ENCODE results near the gene STOML3.
"Not testable (repeated sequence)": the region's sequence is repeated elsewhere in the genome, so short reads cannot be mapped to it uniquely, and the experiment has no call there.

The STOML3 gene, protein sequence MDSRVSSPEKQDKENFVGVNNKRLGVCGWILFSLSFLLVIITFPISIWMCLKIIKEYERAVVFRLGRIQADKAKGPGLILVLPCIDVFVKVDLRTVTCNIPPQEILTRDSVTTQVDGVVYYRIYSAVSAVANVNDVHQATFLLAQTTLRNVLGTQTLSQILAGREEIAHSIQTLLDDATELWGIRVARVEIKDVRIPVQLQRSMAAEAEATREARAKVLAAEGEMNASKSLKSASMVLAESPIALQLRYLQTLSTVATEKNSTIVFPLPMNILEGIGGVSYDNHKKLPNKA

DNA sequence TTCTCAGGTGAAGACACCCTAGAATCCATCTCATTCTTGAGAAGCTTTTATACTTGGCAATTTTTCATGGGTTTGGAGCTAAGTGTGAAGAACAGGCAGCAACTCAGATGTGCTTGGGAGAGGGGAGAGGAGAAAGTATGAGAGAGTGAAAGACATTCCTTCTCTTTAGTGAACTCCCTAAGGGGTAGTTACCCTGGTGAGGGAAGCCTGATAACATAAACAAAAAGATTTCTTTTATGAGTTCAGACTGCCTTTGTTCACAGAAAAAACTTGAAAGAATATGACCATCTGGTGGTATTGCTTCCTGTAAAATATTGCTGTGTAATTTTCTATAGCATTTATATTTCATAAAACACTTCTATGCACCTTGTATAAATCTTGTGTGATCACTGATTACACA, at the start of gene STOML3:
Gene STOML3, minus strand, starts transcription at position 139 of the 400 bp plus-strand sequence. Its CDS starts 110 bp downstream, at position 29.
- no peak for DNase-seq

DNA sequence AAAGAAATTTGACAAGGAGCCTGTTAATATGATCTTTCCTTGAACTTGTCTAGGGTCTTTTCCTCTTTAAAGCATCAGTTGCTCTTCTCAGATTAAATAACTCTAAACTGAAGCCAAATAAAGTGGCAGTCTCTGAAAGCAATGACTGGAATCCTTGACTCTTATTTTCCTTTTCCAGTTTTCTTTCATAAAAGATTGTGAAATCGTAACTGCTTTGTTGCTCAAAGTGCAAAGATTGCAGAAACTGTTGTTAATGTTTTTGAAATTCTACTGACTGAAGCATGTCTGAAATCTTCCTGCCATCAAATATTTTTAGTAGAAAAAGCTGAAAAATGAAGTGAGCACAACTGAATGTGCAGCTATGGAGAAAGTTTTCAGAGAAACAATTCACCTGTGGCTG, 49.6 kb upstream of the STOML3 start:
- no peak for DNase-seq

DNA sequence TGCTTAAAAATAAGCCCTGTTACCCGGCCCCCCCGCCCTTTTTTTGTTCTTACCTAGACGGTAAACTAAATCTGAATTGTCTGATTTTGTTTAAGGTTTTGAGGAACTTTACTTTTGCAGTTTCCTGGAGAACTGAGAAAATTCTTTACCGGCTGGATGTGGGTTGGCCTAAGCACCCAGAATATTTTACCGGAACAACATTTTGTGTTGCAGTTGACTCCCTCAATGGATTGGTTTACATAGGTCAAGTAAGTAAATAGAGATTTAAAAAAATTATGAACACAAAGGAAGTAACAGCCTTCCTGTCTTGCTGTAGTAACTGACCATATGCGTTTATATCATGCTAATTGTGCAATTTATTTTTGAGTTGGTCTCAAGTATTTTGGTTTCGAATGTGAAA, 48.4 kb upstream of the STOML3 start:
- DNase-seq = no peak

DNA sequence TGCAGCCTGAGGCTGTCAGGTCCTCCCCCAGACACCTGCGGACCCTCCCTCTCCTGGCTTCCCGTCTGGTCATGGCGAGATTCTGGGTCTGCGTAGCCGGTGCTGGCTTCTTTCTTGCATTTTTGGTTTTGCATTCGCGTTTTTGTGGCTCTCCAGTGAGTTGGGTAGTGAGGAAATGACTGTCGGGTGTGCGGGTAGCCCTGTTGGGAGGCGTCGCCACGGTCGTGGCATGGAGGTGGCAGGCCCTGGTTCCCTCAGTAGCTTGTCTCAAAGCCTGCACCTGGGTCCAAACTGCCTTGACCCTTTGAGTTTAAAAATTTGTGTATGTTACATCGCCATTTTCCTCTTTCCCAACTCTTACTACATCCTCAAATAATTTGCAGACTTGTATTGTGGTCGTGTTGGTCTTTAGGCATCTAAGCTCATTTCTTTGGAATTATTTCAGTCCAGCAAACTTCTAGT, 48.0 kb upstream of the STOML3 start:
- DNase-seq = no peak

DNA sequence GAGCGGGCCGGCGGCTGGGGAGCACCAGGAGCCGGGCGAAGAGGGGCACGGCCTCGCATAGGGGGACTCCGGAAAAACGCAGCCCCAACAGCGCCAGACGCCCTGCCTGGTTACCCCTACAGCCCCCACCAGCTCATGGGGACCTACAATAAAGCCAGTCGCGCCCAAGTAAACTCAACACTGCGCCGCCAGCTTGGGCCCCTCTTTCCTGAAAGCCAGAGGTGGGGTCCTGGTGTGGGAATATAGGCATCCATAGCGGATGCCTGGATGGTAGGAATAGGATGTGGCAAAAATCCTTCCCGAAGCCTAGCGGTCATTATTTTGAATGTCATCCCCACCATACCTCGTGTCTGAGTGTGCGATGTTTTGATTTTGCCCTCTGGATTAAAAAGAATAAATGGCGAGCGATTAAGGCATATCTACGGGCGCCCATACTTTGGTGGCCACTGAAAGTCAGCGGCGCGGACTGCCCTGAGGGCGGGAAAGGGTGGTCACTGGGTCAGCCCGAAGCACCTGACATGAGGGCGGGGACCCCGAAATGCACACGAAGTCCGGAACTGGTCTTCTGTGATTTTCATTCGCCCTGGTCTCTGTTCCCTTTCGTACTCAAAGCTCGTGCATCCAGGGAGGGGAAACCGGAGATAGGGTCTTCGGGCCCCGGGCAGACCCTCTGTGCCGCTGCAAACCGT, 47.4 kb upstream of the STOML3 start, which contains the start of the genes NHLRC3 and PROSER1:
Gene NHLRC3, plus strand, starts transcription at position 577 of the 689 bp plus-strand sequence. CDS start 184 bp downstream, outside the sequence.
Gene PROSER1, minus strand, starts transcription at position 210 of the 689 bp plus-strand sequence. CDS start 847 bp downstream, outside the sequence.
- peak; percentile 71 for DNase-seq

DNA sequence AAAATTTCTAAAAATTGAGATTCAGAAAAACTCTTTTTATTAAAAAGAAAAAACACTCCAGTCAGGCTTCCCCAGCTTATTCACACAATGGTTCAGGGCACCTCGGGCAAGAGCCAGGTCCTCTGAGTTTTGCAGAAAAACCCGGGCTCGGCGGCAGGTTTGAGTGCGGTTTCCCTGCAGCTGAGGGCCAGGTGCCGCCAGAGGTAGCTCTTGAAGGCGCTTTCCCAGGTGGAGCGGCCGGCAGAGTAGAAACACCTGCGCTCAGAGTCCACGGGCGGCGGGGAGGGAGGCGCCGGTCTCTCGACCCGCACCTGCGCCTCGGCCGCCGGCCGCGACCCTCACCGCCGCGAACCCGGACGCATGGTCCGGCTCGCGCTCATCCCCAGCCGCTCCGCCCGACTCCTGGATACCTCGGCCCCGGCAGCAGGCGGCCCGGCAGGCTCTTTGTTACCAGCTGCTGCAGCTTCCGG, 46.8 kb upstream of the STOML3 start:
- peak; percentile 59 for DNase-seq

DNA sequence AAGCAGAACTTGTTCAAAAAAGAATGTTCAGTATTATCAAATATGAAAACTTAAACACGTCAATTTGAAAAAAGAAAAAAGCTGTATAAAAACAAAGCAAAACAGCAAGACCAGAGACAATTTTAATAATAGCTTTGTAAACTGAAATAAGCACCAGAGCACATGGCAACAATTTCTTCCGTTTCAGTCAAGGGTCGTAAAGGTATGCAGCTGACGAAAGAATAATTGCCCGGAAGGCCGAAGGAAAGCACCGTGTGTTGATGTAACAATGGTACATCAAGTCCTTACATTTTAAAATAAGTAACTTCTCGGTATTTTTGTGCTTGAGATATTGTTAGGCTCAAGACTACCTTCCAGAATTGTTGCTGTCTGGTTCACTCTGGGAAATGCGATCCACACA, 45.6 kb upstream of the STOML3 start:
- DNase-seq = no peak

DNA sequence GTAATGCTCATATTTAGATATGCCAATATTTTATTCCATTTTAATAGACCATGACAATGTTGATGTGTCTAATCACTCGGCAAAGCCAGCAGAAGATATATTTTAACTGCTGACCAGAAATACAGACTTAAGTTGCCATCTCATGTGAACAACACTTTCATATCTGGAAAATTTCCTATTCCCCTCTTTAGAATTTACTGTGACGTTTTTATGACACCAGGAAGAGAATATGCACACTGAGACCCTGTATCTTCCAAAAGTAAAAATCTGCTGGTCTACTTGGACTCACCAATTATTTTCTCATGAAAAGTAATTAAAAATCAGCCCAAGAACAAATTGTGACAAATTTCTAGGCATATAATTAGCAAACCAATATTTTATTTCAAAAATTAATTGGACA, 45.2 kb upstream of the STOML3 start:
- no peak for DNase-seq

DNA sequence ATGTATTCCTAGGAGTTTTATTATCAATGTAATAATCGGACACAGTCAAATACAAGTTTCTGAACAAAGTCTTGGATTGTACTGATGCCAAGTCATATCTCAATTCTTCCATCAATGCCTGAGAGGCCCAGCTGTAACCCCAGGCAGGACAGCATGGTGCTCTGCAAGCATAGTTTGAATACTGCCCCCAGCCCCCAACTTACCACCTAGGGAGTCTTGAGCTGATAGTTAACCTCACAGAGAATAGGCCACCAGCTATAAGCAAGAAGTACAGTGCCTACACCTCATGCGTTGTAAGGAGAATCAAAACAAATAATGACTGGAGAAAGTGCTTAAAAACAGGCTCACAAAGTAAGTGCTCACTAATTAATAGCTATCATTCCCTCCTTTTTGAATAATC, 44.6 kb upstream of the STOML3 start:
- DNase-seq = no peak

DNA sequence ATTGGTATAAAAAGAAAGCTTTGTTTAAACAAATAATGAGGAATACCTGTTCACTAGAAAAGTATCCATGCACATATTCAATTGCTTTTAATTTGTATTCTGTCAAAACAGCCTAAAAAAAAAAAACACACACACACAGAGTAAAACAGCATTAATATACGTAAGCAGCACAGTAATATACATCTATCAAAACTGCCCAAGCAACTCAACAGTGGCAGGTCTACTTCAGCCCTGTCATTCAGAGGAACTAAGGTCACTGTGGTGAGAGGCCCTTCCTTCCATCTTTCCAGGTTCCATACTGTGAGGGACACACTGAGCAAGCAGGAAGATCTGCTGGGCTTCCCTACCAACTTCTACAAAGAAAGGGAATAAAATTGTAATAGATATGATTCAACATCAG, 43.5 kb upstream of the STOML3 start:
- no peak for DNase-seq

DNA sequence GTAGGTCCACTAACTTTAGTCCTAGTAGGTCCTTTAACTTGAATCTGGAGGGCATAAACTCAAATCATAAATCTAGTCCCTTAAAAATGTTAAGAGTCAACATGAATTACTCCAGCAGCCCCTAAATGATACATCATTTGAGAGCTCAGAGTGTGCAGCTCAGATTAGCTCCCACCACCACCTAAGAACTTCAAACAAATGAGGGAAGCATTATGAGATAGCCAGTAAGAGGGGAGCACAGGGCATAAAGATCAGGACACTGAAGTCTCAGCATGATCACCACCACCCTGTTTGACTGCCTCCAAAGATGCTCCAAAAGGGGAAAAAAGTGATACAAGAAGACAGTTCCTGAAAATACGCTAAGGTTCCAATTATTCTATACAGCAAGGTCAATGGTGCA, 41.5 kb upstream of the STOML3 start:
- no peak for DNase-seq

DNA sequence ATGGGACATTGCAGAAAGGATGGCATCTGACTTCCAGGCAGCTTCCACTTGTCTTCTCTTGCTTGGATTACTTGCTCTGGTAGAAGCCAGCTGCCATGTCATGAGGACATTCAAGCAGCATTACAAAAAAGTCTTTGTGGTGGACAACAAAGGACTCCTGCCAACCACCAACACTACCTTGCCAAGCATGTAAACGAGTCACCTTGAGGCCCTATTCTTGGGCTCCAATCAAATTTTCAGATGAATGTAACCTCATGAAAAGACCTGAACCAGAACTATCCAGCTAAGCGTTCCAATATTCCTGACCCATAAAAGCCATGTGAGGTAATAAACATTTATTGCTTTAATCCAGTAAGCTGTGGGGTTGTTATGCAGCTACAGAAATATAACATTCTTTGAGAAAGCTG, 34.8 kb upstream of the STOML3 start:
- DNase-seq = no peak

DNA sequence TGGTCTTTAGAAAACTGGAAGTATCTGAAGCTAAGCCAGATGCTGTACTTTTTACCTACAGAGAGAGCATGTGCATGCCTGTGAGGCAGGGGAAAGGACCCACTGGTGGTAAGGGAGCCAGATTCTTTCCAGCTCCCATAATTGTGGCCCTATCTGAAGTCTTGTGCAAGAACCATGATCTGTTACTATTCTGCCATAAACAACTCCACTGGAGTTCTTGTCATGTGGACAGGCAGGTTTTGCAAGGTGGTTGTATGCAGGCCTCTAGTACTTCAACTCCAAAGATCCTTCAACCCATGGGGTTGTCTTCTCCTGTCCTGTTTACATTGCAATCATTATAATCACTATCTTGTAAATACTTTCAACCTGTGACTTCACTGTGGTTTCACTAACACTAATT, 33.1 kb upstream of the STOML3 start:
- no peak for DNase-seq

DNA sequence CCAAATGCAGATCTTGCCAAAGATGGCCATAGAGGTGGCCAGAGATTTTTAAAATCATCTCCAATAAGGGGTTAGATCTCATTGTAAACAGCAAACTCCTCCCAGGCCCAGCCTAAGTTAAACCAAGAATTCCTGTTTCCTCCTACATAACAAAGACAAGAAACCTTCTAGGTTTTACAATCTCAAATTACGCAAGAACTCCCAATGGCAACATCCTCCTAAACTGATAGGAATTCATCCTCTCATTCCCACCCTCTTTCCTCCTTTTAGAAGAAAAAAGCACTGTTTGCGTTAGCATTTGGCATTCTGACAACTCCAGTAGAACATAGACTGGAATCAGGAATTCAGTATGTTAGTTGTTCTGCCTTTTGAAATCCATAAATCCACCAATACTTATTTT, 32.7 kb upstream of the STOML3 start:
- no peak for DNase-seq

DNA sequence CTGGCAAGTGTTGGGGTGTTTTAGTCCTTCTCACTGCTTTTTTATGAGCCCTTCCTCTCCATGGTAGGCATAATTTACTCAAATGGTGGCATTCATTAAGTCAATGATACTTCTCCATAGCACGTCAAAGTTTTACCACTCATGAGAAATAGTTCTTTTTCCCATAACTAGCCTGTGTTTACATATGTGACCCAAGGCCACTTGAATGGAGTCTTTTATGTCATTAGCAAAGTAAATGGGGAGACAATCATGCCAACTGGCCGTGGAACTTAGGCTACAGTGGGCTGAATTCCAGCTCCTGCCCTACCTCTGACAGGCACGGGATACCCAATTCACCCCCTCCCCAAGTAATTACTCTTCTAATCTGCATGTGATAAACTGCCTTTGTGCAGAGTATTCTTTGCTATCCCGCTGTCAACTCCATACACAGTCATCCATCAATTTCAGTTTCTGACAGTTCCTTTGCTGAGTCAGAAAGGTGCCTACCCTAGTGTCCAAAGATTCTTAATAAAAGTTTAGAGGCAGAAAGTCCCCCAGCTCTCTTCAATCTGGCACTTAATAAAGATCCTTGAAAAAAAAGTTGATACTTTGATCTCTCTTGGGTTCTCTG, 30.3 kb upstream of the STOML3 start:
- DNase-seq = no peak

DNA sequence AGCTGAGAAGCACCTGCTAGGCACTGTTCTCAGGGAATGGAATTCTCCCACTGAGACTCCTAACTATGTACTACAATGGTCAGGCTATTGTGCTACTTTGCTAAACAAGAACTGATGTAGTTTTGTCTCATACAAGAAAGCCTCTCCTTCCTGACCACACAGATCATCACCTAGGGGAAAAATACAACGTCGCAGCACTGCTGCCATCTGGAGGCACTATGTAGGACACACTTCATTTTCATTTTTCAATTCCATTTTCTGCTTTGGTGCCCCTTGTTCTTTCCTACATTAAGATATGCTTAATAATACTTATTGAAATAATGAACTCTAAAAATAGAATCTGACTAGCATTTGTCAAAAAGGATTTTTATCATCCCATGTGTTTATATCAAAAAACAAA, 26.2 kb upstream of the STOML3 start:
- DNase-seq = no peak

DNA sequence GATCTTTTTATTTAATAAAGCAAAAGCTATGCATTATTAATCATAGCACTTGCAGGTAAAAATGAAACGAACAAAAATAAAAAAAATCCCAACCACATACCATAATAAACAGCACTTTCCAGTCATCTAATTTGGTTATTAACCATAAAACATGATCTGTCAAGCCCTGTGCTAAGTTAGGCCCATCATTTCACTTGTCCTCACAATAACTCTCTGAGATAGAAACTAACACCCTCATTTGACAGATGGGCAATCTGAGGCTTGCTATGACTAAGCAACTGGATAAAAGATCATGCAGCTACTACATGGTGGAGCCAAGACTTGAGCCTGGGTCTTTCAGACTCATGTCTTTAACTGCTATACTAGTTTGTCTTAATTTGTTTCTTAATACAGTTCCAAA, 25.5 kb upstream of the STOML3 start:
- no peak for DNase-seq

DNA sequence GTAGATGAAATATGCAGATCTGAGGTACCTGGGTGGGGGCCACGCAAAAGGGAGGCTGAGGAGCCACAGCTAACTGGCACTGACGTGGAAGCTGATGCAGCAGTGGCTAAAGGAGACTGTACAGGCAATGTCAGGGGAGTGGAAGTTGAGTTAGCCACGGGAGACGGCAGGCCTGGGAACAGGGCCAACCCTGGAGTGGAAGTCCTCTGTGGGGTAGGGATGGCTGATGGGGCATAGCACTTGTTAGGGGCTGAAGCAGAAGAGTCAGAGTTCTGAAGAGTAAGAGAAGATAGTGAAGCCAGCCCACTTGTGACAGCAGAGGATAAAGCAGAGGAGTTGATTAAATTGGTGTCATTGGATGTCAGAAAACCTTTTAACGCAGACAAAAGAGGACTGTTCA, 22.8 kb upstream of the STOML3 start:
- DNase-seq = no peak

DNA sequence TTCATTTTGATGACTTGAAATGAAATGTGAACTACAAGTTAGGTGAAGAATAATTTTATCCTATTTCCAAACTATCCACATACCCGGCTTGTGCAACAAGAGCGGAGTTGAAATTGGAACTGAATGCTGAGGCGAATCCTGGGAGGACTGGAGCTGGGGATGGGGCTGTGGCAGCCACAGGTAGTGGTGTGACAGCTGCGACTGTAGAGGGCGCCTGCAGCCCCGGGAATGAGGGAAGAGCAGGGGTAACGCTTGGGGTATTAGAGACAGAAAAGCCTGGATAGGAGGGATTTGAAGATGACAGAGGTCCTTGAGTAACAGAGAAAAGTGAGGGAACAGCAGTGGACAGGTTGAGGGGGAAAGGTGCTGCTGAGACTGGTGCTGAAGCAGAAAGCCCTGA, 22.0 kb upstream of the STOML3 start:
- DNase-seq = no peak

DNA sequence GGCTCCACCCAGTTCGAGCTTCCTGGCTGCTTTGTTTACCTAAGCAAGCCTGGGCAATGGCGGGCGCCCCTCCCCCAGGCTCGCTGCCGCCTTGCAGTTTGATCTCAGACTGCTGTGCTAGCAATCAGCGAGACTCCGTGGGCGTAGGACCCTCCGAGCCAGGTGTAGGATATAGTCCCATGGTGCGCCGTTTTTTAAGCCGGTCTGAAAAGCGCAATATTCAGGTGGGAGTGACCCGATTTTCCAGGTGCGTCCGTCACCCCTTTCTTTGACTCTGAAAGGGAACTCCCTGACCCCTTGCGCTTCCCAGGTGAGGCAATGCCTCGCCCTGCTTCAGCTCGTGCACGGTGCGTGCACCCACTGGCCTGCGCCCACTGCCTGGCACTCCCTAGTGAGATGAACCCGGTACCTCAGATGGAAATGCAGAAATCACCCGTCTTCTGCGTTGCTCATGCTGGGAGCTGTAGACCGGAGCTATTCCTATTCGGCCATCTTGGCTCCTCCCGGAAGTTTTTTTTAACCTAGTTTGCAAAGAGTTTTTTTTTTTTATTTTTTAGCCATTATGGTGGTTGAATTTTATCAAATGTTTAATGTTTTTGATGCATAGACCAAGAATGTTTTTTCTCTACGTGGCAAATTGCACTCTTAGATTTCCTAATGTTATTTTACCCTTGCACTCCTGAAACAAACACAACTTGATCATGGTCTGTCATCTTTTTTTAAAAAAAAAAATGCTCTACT, 15.9 kb upstream of the STOML3 start:
- not testable (repeated sequence) for DNase-seq

DNA sequence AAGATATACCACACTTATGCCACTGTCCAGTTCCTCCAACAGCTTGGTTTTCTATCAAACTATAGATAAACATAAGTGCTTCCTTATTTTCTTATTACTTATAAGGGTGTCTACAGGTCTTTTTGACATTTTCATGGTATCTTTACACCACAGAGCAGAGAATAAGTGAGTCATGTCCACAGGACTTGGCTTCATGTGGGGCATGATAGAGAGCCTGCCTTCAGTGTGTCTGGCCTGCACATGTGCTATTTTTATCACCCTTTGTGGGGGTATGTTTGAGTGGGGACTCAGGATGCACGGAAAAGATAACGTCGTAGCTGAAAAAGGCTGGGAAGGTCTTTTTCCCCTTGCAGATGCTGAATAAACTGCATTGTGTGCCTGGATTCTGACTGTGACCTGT, 8.1 kb upstream of the STOML3 start:
- no peak for DNase-seq

DNA sequence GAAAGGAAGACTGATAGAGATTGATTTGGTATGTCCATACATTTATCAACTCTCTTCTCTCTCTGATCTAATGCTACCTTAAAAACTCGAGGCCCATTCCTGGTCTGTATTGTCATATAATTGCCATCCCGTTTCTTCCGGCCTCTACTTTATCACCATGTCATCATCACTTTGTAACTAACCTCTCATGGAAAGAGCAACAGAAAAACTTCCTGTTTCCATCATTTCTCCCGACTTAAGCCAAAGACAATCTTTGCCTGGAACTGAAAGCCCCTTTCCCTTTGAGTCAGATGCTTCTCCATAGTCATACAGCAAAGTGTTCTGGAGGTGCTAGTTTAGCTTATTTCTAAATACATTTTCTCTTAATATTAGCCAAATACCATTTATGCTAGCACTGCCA, 2.8 kb upstream of the STOML3 start:
- no peak for DNase-seq

DNA sequence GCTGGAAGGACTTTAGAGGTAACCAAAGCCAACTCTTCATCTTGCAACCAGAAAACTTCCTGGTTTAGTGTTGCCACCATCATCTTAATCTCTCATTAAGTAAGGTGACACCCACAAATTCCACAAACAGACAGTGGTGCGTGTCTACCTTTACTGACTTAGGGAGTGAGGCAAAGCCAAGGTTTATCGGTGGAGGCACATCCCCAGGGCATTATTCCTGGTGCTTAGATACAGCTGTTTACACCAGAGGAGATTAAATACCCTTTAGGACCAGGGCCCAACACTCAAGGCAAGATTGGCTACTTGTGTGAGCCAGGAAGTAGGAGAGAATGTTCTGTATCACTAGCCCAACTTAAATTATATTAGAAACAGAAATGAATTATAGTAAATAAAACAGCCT, 9.5 kb downstream of the STOML3 start:
- no peak for DNase-seq

Measured in NCI-H187 treated with DMSO at 0.1 percent for 48 hours (cell line).